ENCODE measurements around the gene TFCP2L1. TPM values are rescaled to one million over a fixed set of nuclear protein-coding genes. Genes with fewer than 3 reads are reported as not detected.

Gene TFCP2L1
- total RNA-seq, 1 donor from 2014 or later, result 5.8 TPM

DNA sequence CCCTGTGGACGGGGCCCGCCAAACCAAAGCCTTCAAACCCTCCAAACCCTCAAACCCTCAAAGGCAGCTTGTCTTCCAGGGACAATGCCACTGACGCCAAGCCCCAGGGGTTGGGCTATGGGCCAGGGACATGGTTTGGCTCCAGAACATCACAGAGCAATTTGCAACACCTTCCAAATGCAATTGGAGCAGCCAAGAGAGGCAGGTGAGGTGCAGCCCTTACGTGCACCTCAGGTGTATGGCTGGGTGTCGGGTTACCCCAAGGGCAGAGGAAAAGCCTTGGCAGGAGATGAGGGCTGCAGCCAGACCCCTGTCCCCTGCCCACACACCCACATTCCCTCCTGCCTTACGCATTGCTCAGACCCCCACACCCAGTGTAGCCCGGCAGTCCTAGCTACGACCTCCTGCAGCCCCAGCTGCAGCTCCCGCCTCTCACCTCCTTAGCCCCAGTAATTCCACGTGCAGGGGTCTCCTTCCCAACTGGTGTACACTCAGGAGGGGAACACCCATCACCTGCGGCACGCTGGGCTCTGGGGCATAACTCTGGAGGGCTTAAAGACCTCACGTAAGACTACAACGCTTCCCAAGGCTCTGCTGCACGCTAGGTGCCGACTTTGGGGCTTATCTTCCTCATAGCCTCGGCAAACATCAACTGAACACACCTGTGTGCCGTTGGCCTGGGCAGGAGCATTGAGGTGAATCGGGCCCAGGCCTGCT lies 88.7 kb downstream of the TFCP2L1 start:
- no peak for DNase-seq

DNA sequence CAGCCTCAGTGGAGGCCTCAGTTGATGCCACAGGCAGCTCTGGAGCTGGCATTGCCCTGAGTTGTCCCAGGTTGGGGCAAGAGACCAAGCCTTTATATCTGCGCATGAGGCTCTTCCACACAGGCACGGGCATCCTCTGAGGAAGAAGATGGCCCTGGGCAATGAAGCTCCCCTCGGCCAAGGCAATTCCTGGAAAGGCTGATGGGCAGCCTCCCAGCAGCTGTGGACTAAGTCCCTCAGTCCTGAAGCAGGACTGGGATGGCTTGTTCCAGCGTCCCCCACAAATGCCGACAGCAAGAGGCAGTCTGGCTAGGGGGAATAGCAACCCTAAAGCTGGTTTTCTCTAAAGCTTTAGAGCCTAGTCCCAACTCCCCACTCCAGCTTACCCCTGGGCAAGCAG lies 90.0 kb downstream of the TFCP2L1 start:
- DNase-seq, result no peak

DNA sequence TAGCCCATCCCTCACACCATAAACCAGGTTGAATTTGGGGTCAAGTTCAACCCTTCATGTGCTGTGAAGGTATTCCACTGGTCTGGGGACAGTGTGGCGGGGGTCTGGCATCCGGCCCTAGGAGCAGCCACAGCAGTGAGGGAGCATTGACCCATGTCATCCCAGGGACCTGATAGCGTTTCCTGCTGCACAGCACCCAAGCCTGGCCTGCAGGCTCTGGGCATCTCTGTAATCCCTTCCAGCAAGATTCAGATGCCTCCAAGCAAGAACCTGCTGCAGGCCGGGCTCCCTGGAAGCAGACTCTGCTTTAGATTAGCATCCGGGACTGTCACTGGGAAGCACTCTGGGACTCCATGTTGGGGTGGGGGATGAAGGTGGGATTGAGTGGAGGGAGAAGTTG lies 90.4 kb downstream of the TFCP2L1 start:
- no peak for DNase-seq

DNA sequence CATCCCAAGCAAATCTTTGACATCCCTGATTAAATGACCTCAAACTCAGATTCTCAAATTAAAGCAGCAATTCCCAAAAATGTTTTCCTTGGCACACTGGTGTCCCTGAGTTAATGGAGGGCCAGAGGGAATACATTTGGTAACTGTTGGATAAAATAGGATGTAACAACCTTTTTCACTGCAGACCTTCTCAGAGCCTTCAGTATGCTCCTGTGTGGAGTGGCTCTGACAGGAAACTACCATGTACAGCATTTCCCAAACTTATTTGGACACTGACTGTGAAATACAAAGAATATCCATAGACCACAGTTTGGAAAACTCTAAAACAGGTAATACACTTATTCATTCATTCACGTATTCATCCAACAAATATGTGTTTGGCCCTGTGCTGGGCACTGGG lies 91.8 kb downstream of the TFCP2L1 start:
- no peak for DNase-seq

DNA sequence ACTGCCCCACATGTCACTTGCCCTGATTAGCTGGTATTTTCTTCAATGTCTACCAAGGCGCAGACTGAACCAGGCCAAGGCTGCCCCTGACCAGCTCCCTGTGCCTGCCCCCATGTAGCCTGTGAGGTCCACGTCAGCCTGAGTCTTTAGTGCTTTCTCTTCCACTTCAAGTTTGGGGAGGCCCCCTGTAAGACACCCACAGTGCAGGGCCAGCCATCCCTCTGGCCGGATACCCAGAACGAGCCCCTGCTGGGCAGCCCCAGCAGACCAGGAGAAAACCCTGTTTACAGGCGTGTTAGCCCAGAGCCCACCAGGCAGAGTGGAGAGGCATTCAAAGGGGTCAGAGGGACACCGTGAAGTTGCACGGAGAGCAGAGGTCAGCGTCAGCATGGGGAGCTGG lies 92.4 kb downstream of the TFCP2L1 start:
- no peak for DNase-seq

DNA sequence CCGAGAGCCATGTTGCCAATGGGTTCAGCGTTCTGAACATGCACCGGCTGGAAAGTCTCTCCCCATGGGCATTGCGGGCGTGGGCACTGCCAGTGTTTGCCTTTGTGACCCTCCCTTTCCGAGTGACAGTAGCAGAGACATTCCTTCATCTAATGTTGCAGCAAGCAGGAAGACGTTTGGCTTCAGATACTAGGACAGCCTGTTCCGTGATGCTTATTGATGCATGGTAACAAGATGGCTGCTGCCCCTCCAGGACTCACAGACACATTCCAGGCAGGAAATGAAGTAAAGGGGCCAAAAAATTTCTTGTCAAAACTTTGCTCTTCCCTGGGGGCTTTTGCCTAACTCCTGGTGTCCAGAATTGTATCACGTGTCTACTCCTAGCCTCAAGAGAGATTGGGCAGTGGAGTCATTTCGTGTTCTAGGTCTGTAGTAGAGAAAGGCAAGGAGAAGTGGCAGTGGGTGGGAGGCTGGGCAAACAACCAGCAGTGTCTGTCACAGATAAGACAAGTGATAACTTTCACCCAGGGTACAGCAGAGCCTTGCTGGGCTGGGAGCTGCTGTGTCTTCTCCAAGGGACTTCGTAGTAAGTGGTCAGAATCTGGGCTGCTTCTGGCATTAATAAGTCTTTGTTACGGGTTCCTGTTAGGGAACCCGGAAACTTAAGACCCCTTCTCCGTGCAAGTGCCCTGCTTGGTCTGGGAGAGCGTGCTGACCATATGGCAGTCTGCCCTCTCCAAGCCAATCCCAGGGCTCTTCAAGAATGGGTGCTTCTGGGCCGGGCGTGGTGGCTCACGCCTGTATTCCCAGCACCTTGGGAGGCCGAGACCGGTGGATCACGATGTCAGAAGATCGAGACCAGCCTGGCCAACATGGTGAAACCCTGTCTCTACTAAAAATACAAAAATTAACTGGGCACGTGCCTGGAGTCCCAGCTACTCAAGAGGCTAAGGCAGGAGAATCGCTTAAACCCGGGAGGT lies 93.5 kb downstream of the TFCP2L1 start:
- DNase-seq, result no peak

DNA sequence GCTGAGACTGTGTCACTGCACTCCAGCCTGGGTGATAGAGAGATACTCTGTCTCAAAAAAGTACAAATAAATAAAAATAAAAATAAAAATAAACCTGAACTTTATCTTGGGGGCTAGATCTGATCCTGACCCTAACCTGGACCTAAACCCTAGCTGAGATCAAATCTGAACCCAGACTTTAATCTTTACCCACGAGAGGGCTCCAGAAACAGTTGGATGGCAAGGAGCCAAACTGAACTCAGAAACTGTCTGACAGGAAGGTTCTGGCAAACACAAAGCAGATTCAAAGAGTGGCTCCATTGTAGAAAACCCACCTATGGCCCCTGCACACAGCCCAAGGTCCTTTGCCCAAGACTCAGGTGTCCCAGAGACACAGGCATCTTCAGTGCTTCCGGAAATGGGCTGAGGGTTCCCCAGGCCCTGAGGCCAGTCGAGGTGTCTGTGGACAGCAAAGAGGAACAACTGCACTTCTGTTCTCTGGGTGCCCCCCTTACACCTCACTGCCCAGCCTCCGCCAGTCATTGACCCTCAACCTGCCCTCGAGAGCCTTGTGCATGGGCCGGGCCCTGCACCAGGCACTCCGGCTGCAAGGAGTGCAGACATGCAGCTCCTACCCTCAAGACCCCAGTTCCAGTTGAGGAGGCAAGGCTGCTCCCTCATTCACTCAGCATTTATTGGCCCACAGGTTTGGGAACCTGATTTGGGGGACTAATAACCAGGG lies 95.2 kb downstream of the TFCP2L1 start:
- DNase-seq, result no peak

DNA sequence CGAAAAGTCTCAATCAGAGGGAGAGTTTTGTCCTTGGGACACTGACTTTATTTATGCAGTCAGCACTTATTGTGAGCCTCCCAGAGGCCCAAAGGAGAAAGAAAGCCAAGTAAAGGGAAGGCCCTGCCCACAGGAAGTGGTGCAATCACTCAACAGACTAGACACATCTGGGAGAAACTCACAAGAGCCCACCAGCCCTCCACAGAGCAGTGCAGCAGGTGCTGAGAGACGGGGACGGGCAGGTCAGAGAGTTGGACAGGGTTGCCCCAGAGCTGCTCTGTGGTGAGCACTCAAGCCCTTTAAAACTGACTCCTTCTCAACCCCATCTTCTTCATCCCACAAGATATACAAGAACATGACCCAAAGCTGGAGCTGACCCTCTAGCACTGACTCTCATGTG lies 96.0 kb downstream of the TFCP2L1 start:
- DNase-seq, result no peak

DNA sequence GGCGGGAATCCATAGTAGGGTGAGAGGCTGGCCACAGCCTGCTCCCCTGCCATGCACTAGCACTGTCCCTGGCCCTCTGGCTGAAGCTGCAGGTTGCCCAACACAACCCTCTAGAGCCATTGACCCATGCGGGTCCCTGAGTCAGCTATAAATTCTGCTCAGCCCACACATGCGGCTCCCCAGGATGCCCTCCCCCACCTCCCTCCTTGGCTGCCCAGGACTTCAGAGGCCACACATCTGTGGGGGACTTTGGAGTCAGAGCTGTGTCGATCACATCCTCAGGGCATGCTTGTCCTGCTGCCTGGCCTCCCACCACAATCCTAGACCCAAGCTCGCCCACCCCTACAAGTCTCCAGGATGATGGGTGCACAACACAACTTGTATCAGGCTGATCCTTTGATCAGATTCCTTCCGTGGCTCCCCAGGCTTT lies 97.0 kb downstream of the TFCP2L1 start:
- DNase-seq, result no peak

DNA sequence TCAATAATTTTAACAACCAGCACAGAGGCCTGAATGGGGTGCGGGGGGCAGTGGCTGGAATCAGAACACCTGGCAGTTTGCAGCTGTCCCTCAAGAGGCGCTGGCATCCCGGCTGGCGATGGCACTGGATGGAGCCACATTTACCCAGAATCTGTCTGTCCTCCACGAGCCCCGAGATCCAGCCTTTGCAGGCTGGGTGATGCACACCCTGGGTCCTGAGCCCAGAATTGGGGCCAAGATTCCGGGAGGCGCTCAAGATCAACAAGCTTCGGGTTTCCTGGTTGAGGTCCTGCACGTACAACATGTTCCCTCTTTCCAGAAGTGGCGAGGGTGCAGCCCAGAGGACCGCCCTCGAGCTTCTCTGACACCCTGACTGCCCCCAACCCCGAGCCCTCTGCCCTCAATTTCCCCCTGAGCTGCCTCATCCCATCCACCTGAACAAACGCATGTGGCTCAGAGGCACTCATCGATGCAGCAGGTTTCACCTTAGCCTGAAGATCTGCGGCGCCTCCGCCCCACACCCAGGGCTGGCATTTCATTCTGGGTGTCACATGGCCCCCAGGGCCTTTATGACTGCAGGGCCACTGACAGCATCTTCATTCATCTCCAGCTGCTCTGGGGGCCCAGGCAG lies 97.5 kb downstream of the TFCP2L1 start:
- DNase-seq, result no peak

DNA sequence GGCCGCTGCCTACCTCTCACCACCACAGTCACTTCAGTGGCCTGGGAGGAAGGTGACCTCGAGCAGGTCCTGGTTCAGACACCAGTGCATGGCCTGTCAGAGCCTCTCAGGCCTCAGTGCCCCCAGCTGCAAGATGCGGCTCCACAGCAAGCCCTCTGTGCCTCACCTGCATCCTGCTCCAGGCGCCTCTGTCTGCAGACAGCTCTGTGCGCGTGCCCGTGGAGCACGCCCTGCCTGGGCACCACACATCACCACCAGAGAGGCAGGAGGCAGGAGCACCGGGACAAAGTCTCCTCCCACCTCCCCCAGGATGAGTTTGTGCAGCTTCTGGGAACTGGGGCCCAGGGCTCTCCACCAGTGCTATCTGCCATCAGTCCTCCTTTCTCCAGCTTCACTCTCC lies 98.7 kb downstream of the TFCP2L1 start:
- no peak for DNase-seq

DNA sequence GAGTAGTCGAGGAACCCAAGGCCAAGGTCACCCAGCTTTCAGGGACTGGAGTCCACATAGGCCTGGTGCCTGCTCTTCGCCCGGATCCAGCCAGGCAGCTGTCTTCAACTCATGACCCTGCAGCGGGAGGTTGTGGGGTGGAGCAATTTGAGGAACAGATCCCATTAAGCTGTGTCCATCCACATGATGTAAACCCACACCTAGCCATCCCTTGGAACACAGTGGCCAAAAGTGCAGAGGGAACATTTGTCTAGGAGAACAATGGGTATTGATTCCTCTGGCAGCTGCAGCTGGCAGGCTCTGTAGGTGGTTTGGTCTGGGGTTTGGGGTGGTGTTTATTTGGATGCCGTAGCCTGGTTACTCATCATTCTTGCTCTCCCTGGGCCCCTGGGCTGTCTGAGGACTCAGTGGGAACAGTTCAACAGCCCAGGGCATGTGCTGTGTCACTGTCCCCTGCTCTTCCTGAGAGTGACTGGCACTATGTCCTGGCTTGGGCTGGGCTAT lies 99.4 kb downstream of the TFCP2L1 start:
- peak; percentile 51 for DNase-seq

DNA sequence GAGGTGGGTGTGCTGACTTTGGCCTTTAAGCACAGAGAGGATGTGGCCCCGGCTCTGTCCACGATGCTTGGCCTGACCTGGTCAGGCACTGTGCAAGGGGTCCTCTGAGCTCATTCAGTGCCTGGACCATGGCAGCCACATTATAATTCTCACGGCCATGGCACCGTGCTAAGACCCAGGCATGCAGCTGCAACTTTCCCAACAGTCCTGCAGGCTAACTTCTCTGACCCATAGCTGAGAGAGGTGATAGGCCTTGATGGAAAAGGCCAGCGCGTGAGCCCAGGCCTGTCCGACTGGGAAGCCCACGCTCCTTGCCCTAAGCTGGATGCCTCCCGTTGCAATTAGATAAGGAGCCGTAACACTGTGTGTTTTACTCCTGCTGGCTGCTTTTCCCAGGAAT lies 99.9 kb downstream of the TFCP2L1 start:
- no peak for DNase-seq

DNA sequence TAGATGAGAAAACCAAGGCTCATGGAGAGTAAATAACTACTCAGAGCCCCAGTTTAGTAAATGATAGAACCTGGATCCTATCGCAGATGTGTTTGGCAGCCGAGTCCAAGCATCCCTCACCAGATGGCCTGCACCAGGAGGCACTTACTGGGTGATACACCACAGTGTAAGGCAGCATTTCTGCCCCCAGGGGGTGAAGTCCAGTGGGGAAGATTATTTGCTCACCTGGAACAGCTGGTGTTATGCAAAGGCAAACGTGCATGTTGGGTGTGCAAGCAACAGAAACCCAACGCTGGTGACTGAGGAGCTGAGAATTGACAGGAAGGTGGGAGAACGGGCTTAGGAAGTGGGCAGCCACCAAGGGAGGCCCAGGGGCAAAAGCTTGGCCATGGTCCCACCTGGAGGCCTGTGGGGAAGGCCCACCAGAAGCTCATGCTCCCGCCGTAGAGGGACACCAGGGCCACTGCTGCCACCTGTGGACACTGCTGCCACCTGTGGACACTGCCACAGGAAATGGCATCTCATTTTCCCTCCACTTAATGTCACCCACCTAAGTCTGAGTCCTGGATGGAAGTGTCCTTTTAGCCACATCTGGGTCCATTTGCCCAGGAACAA lies 100.6 kb downstream of the TFCP2L1 start:
- no peak for DNase-seq

DNA sequence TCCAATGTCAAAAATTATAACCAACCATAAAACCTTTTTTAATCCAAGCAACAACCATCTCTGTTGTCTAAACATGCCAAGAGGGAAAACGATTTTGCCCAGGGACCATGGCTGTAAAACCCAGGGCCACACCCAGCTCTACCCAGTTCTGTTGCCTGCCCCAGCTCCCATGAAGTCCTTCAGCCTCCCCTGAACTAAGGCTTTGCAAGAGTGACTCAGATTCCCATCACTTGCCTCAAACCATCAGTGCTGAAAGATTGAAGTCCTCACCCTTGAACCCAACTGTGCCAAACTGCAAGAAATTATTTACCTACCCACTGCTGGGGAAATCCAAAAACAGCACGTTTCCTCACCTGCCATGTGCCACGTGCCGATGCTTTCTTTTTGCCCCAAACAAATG lies 102.5 kb downstream of the TFCP2L1 start:
- no peak for DNase-seq

DNA sequence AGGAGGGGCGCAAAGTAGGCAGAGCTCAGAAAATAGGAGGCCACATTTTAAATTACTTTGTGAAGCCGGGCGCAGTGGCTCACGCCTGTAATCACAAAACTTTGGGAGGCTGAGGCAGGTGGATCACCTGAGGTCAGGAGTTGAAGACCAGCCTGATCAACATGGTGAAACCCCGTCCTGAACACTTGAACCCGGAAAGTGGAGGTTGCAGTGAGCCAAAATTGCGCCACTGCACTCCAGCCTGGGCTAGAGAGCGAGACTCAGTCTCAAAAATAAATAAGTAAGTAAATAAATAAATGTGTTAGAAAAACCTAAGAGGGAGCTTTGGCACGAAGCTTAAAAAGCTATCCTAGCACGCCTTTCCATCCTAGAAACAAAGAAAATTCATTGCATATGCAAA lies 105.5 kb downstream of the TFCP2L1 start:
- DNase-seq, result no peak

DNA sequence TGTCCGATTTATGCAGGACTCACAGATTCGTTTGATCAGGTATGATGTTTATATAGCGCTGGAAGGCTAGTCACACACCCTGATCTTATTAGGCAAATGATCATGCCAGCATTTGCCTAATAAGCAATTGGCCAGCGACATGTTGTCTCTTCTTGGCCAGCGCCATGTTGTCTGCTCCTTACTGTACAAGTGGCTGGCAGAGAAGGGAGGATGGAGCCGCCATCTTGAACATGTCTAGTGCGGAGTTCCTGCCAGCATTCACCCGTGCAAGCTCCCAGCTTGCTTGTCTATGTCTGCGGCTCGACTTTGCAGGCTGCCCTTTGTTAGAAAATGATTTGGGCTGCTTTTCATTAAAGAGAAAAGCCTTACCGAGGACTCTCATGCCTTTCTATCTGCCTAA lies 106.3 kb downstream of the TFCP2L1 start:
- no peak for DNase-seq

DNA sequence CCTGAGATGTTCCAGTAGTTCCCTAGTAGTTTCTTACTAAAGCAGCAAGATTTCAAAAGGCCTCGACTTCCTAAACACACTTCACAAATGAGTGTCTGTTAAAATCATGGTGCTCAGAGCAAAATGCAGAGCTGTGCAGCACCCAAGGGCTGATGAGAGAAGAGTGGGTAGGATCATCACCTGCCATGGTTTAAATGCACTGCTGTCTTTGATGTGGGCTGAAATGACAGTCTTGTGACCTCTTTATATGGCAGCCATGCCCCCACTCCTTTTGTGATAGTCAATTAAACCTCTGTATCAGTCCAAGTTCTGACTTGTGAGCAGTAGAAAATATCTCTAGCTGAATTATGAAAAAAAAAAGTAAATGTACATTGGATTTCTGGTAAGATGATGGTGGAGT lies 107.1 kb downstream of the TFCP2L1 start:
- no peak for DNase-seq

DNA sequence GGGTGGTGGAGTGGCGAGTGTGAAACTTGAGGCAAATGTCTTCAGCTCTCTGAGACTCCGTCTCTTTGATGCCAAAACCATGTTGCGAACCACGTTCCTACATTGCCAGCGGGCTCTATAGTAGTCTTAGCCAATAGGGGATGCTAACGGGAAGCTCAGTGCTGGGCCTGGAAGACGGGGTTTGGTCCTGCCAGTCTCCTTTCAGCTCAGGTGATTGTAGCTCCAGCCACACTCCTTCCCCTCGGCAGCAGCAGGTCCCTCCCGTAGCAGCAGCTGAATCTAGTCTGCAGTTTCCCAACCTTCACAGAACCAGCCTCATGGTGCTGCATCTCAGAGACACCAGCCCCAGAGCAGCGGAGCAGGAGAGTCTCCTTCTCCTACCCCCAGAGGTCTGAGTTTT lies 109.7 kb downstream of the TFCP2L1 start:
- no peak for DNase-seq

DNA sequence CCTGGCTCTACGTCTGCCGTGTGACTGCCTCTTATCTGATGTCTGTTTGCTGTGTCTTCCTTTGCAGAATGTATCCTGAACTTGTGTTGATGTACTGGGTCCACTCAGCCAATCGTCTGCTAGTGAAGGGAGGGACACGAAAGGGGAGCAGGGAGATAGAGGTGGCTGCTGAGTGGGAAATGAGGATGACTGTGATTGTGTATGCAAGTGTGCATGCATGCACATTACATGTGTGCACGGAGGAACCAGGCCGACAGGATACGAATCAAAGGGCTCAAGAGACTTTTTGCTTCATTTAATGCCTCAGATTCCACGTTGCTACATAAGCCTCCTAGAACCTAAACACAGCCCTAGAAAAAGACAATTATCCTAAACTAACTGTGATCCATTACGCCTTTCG lies 111.2 kb downstream of the TFCP2L1 start:
- DNase-seq, result no peak

DNA sequence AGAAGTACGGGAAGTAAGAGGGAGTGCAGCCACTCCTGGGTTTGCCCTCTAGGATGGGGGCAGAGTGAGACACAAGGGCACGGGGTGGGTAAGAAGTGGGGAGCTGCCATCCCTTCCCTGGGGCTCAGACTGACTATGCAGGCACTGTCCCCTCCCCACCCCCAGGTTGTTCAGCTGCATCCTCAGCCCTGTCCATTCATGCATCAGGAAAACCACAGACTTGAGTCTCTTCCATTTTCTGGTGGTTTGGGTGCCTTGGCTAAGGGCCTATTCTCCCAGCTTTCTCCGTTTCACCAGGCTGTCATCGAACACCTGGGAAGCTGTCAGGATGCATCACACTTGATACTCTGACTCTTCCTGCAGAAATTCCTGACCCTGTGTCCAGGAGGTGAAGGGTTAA lies 111.9 kb downstream of the TFCP2L1 start:
- DNase-seq, result no peak

DNA sequence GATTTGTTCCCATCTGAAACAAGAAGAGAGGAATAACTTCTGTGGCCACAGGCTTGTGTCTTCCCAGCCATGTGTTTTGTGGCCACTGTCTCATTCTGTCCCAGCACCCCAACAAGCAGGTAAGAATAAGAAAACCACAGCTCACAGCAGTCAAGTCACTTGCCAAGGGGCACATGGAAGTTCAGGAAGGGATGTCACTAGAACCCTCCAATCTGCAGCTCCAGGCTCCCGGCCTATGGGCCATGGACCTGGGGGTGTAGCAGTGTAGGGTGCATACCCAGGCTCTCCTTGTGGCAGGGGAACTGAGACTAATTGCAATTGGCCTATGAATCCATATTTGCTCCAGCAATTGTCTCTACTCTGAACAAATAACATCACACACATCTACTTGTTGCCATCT lies 112.5 kb downstream of the TFCP2L1 start:
- DNase-seq, result no peak

All from tongue (tissue), 2 donors.